ENCODE results near the gene RAD51AP1.
A peak's percentile ranks its signal among the peaks of the same experiment; 100 is the strongest.

GRCh38 chr12:4566474-4566873 is 27.8 kb downstream of the RAD51AP1 start:
- TF ChIP-seq POLR2A (IDR thresholded peaks at IDR 0.05; ENCODE audit: low read depth, low read length) (no peak), POLR2AphosphoS5 (IDR thresholded peaks at IDR 0.05; ENCODE audit: low read depth, low read length) (no peak), TAF1 (IDR thresholded peaks at IDR 0.05; ENCODE audit: low read depth, low read length) (no peak), SPI1 (IDR thresholded peaks at IDR 0.05; ENCODE audit: low read depth, low read length) (peak; percentile 70), POU2F2 (IDR thresholded peaks at IDR 0.05; ENCODE audit: low read depth, low read length) (no peak), PAX5 (IDR thresholded peaks at IDR 0.05; ENCODE audit: insufficient read depth, low read length, severe bottlenecking) (no peak)
